Measurements from ENCODE around the gene C6orf89. TPM values are rescaled to one million over a fixed set of nuclear protein-coding genes. Genes with fewer than 3 reads are reported as not detected.

C6orf89 gene
- total and polyA plus RNA-seq, 2 of the 13 experiments (the other 11 are each of a cell fraction or from before 2014, with no cell fraction given): 22.1 to 32.2 TPM

DNA sequence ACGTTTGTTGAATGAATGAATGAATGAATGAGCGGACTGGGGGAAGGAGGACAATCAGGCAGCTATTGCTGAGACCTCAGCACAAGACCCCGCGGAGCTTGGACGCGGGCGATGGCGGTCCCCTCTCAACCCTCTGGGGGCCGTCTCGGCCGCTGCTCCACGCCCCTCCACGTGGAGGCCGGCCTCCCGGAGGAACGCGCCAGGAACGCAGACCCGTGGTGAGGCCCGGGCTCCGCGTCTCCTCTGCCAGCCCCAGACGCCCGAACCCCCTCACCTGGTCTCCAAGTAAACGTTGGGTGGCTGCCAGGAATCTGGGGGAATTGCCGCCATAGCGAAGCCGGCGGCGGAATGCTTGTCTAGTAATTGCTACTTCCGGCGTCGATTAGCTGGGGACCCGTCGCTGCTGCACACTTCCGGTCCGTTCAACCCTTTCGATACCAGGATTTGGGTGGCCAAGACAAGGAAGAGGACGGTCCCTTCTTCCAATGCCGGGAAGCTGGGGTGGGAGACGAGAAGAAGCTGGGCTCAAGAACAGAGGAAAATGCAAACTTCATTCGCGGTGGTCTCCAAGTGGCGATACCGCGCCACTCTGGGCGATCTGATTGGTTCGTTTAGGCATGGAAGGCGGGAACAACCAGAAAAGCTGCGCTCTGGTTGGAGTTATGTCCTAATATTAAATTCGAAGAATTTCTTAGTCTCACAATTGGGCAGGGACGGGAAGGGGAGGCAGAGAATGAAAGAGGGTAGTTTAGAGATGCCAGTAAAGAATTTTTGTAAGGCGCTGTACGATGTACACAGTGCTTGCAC, 11.1 kb upstream of the C6orf89 start, which contains the start of gene PPIL1 (continued):
- TF ChIP-seq, protein P1, sequence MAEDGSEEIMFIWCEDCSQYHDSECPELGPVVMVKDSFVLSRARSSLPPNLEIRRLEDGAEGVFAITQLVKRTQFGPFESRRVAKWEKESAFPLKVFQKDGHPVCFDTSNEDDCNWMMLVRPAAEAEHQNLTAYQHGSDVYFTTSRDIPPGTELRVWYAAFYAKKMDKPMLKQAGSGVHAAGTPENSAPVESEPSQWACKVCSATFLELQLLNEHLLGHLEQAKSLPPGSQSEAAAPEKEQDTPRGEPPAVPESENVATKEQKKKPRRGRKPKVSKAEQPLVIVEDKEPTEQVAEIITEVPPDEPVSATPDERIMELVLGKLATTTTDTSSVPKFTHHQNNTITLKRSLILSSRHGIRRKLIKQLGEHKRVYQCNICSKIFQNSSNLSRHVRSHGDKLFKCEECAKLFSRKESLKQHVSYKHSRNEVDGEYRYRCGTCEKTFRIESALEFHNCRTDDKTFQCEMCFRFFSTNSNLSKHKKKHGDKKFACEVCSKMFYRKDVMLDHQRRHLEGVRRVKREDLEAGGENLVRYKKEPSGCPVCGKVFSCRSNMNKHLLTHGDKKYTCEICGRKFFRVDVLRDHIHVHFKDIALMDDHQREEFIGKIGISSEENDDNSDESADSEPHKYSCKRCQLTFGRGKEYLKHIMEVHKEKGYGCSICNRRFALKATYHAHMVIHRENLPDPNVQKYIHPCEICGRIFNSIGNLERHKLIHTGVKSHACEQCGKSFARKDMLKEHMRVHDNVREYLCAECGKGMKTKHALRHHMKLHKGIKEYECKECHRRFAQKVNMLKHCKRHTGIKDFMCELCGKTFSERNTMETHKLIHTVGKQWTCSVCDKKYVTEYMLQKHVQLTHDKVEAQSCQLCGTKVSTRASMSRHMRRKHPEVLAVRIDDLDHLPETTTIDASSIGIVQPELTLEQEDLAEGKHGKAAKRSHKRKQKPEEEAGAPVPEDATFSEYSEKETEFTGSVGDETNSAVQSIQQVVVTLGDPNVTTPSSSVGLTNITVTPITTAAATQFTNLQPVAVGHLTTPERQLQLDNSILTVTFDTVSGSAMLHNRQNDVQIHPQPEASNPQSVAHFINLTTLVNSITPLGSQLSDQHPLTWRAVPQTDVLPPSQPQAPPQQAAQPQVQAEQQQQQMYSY (CRISPR knock-in tag; IDR thresholded peaks at IDR 0.05): no peak
- TF ChIP-seq FOXJ3 (CRISPR knock-in tag; IDR thresholded peaks at IDR 0.05; ENCODE audit: borderline replicate concordance) (peak; percentile 64), SIN3A (IDR thresholded peaks at IDR 0.05; ENCODE audit: borderline replicate concordance, low read depth, low read length) (peak; percentile 88; the same call in 1 of the 2 replicates), ARHGAP35 (CRISPR knock-in tag; IDR thresholded peaks at IDR 0.05; ENCODE audit: borderline replicate concordance) (peak; percentile 89), SIX4 (CRISPR knock-in tag; IDR thresholded peaks at IDR 0.05) (no peak), SOX5 (CRISPR knock-in tag; IDR thresholded peaks at IDR 0.05; ENCODE audit: borderline replicate concordance) (peak; percentile 20; the same call in 1 of the 2 replicates), ZNF253 (CRISPR knock-in tag; IDR thresholded peaks at IDR 0.05; ENCODE audit: borderline replicate concordance) (0 out of 2 replicates have a peak, but pooled peaks have one; percentile 25), ZNF138 (CRISPR knock-in tag; IDR thresholded peaks at IDR 0.05; ENCODE audit: low read depth) (peak; percentile 93), SUZ12 (IDR thresholded peaks at IDR 0.05; ENCODE audit: low read depth, low read length) (no peak), ZNF777 (CRISPR knock-in tag; IDR thresholded peaks at IDR 0.05) (peak; percentile 94; the same call in 1 of the 2 replicates), ZNF780A (CRISPR knock-in tag; IDR thresholded peaks at IDR 0.05) (no peak), PLRG1 (conservative IDR thresholded peaks at IDR 0.05) (no peak)
- TF ChIP-seq, protein P2, sequence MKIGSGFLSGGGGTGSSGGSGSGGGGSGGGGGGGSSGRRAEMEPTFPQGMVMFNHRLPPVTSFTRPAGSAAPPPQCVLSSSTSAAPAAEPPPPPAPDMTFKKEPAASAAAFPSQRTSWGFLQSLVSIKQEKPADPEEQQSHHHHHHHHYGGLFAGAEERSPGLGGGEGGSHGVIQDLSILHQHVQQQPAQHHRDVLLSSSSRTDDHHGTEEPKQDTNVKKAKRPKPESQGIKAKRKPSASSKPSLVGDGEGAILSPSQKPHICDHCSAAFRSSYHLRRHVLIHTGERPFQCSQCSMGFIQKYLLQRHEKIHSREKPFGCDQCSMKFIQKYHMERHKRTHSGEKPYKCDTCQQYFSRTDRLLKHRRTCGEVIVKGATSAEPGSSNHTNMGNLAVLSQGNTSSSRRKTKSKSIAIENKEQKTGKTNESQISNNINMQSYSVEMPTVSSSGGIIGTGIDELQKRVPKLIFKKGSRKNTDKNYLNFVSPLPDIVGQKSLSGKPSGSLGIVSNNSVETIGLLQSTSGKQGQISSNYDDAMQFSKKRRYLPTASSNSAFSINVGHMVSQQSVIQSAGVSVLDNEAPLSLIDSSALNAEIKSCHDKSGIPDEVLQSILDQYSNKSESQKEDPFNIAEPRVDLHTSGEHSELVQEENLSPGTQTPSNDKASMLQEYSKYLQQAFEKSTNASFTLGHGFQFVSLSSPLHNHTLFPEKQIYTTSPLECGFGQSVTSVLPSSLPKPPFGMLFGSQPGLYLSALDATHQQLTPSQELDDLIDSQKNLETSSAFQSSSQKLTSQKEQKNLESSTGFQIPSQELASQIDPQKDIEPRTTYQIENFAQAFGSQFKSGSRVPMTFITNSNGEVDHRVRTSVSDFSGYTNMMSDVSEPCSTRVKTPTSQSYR (CRISPR knock-in tag; IDR thresholded peaks at IDR 0.05; ENCODE audit: borderline replicate concordance): no peak; the same call in 1 of the 2 replicates
- TF ChIP-seq, protein P3, sequence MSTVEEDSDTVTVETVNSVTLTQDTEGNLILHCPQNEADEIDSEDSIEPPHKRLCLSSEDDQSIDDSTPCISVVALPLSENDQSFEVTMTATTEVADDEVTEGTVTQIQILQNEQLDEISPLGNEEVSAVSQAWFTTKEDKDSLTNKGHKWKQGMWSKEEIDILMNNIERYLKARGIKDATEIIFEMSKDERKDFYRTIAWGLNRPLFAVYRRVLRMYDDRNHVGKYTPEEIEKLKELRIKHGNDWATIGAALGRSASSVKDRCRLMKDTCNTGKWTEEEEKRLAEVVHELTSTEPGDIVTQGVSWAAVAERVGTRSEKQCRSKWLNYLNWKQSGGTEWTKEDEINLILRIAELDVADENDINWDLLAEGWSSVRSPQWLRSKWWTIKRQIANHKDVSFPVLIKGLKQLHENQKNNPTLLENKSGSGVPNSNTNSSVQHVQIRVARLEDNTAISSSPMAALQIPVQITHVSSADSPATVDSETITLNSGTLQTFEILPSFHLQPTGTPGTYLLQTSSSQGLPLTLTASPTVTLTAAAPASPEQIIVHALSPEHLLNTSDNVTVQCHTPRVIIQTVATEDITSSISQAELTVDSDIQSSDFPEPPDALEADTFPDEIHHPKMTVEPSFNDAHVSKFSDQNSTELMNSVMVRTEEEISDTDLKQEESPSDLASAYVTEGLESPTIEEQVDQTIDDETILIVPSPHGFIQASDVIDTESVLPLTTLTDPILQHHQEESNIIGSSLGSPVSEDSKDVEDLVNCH (CRISPR knock-in tag; IDR thresholded peaks at IDR 0.05): no peak
- TF ChIP-seq, protein P4, sequence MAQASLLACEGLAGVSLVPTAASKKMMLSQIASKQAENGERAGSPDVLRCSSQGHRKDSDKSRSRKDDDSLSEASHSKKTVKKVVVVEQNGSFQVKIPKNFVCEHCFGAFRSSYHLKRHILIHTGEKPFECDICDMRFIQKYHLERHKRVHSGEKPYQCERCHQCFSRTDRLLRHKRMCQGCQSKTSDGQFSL (CRISPR knock-in tag; IDR thresholded peaks at IDR 0.05): no peak
- TF ChIP-seq, protein P5, sequence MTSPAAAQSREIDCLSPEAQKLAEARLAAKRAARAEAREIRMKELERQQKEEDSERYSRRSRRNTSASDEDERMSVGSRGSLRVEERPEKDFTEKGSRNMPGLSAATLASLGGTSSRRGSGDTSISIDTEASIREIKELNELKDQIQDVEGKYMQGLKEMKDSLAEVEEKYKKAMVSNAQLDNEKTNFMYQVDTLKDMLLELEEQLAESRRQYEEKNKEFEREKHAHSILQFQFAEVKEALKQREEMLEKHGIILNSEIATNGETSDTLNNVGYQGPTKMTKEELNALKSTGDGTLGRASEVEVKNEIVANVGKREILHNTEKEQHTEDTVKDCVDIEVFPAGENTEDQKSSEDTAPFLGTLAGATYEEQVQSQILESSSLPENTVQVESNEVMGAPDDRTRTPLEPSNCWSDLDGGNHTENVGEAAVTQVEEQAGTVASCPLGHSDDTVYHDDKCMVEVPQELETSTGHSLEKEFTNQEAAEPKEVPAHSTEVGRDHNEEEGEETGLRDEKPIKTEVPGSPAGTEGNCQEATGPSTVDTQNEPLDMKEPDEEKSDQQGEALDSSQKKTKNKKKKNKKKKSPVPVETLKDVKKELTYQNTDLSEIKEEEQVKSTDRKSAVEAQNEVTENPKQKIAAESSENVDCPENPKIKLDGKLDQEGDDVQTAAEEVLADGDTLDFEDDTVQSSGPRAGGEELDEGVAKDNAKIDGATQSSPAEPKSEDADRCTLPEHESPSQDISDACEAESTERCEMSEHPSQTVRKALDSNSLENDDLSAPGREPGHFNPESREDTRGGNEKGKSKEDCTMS (CRISPR knock-in tag; conservative IDR thresholded peaks at IDR 0.05): no peak

All from HepG2 (cell line).